ENCODE data around the gene RARS1.

RARS1 gene

DNA sequence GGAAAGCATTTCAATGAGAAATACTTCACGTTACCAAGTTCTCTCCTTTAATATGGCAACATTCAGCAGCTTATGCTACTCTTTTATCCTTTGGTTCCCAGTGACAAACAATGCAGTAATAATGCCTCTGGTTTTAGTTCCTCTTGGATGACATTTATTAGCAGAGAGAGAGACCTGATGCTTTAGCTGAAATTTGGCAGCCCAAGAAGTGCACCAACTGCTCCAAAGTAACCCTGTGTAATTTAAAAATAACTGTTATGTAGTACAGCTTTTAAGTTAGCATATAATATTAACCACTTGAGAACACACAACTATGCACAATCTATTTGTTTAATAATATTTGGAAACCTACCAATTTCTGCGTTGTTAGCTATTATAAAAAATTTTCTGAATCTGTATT is 71.1 kb downstream of the RARS1 start:
- DNase-seq (ENCODE audit: low read depth in 3 of 3) = no peak

DNA sequence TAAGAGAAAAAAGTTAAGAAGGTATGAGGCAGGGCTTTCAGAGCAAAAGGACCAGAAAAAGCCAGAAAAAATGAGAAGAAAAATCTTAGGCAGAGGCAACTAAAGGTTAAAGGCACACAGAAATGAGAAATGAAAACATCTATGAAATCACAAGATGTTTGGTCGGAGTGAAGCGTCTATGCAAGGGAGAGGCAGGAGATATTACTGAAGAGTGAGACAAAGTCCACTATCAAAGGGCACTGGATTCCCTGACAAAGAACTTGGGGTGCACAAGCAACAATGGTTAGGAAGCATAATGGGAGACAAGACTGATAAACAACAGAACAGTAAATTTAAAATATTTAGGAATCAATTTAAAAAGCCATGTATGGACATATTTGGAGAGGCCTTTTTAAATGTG is 76.0 kb downstream of the RARS1 start:
- DNase-seq (ENCODE audit: low read depth in 3 of 3) = no peak

DNA sequence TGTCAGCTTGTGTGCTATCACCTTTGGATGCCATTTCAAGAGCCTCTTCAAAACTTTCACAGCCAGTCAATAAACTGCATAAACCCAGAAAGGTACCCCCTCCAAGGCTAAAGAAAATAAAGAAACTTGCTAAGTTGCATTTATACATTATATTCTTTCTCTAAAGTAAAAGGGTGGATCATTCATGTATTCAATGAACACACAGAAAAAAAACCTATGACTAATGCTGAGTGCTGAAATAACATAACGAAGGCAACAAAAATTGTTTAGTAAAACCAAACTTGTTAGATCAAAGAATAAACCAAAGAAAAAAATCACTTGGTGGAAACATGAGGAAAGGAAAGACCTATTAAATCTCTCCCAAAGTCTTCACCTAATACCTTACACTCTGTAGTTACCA is 77.7 kb downstream of the RARS1 start:
- no peak for DNase-seq (ENCODE audit: low read depth in 3 of 3)

DNA sequence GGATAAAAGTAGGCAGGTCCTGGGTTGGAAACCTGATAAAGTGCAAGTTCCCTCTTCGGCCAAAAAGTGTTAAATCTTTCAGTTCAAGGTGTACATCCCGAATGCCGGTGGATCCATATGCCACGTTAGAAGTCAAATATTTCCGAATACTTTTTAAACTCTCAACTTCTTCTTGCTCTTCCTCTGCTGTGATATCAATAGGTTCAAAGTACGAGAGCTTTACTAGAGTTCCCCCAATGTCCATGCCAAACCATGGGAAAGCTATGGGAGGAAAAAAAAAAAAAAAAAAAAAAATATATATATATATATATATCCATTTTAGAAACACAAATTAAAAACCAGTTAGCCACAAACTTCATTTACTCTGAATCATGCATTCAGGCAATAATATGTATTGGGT is 82.5 kb downstream of the RARS1 start:
- no peak for DNase-seq (ENCODE audit: low read depth in 3 of 3)
